IMR-90 (cell line): Measurements from ENCODE around the gene PIP5K1C. TPM values are rescaled to one million over a fixed set of nuclear protein-coding genes. Genes with fewer than 3 reads are reported as not detected.

Source experiments
- ATAC-seq: fragments of 200-7000 bp; cut with Tn5 transposase; 2 replicates; pipeline ENCODE4 v1.9.1; 2020; ENCODE audit warnings: low read depth, mild to moderate bottlenecking, moderate library complexity
- BruUV-seq: library from RNA; stranded (reverse); fragments of 400-500 nt; replicated peaks from 2 replicates; lab custom pipeline; 2021; lab: Mats Ljungman, UMichigan
- CTCF ChIA-PET: fragments of 300-600 bp; formaldehyde crosslinking; extraction: SDS; loops from one replicate; lab custom pipeline; 2021; ENCODE audit warnings: antibody characterized with exemption; lab: Yijun Ruan, JAX
- POLR2A ChIA-PET: fragments of 300-600 bp; sonication (Branson Sonifier 250); formaldehyde crosslinking; loops from one replicate; lab custom pipeline; 2022; ENCODE audit warnings: antibody characterized with exemption; ENCODE audit not compliant: unreplicated experiment; lab: Charles Lee
- DNase-seq: peaks from one replicate; pipeline ENCODE4 v3.0.0; 2013
- H2AFZ ChIP-seq: replicated peaks from 2 replicates; pipeline ENCODE3; 2013; ENCODE audit warnings: low read length, mild to moderate bottlenecking; ENCODE audit not compliant: poor library complexity
- H2AK5ac ChIP-seq: 2 replicates; pipeline ENCODE4 v1.6.1; 2013; ENCODE audit warnings: low read depth, low read length, inconsistent platforms
- H2AK9ac ChIP-seq: replicated peaks from 2 replicates; pipeline ENCODE3; 2013; ENCODE audit warnings: mild to moderate bottlenecking, low read depth, low read length, moderate library complexity; ENCODE audit not compliant: poor library complexity
- H2BK120ac ChIP-seq: 2 replicates; pipeline ENCODE4 v1.6.1; 2013; ENCODE audit warnings: low read depth, low read length, inconsistent platforms
- H2BK15ac ChIP-seq: 3 replicates; pipeline ENCODE4 v1.6.1; 2013; ENCODE audit warnings: low read depth, low read length, inconsistent platforms
- H2BK20ac ChIP-seq: 2 replicates; pipeline ENCODE4 v1.6.1; 2013; ENCODE audit warnings: low read depth, mild to moderate bottlenecking, inconsistent platforms, low read length, moderate library complexity
- H2BK5ac ChIP-seq: 2 replicates; pipeline ENCODE4 v1.6.1; 2013; ENCODE audit warnings: mild to moderate bottlenecking, low read depth, low read length, inconsistent platforms; ENCODE audit not compliant: poor library complexity, severe bottlenecking
- H3K14ac ChIP-seq: replicated peaks from 2 replicates; pipeline ENCODE4 v1.6.1; 2013; ENCODE audit warnings: low read depth, low read length, inconsistent platforms
- H3K18ac ChIP-seq: 2 replicates; pipeline ENCODE4 v1.6.1; 2013; ENCODE audit warnings: low read depth, low read length, control low read depth
- H3K23ac ChIP-seq: 2 replicates; pipeline ENCODE4 v1.6.1; 2013; ENCODE audit warnings: low read depth, low read length, inconsistent platforms
- H3K27ac ChIP-seq: 2 replicates; pipeline ENCODE4 v1.5.1; 2013; ENCODE audit warnings: mild to moderate bottlenecking, control low read depth, low read length; ENCODE audit not compliant: insufficient read depth
- H3K27me3 ChIP-seq: 2 replicates; pipeline ENCODE4 v1.6.1; 2013; ENCODE audit warnings: low read length; ENCODE audit not compliant: control insufficient read depth, insufficient read depth
- H3K36me3 ChIP-seq: 2 replicates; pipeline ENCODE4 v1.6.1; 2013; ENCODE audit warnings: low read length, mixed read lengths; ENCODE audit not compliant: control insufficient read depth, insufficient read depth
- H3K4ac ChIP-seq: 2 replicates; pipeline ENCODE4 v1.6.1; 2013; ENCODE audit warnings: low read depth, low read length, inconsistent platforms
- H3K4me1 ChIP-seq: 2 replicates; pipeline ENCODE4 v1.6.1; 2013; ENCODE audit warnings: low read length, mixed read lengths; ENCODE audit not compliant: control insufficient read depth, insufficient read depth
- H3K4me2 ChIP-seq: 2 replicates; pipeline ENCODE4 v1.6.1; 2013; ENCODE audit warnings: low read depth, mild to moderate bottlenecking, control low read depth, low read length, moderate library complexity
- H3K4me3 ChIP-seq: 2 replicates; pipeline ENCODE4 v1.5.1; 2013; ENCODE audit warnings: low read depth, mild to moderate bottlenecking, control low read depth, low read length, moderate library complexity; ENCODE audit not compliant: insufficient read depth
- H3K56ac ChIP-seq: 2 replicates; pipeline ENCODE4 v1.6.1; 2013; ENCODE audit warnings: low read length, inconsistent platforms; ENCODE audit not compliant: insufficient read depth; ENCODE audit errors: extremely low read depth
- H3K79me1 ChIP-seq, 2 experiments: 2 replicates each; pipeline ENCODE4 v1.6.1; 2013; ENCODE audit warnings: low read length in 2 of 2, inconsistent platforms in 1 of 2, low read depth in 1 of 2
- H3K9ac ChIP-seq: 2 replicates; pipeline ENCODE4 v1.6.1; 2013; ENCODE audit warnings: low read depth, low read length, control low read depth
- H3K9me1 ChIP-seq: 2 replicates; pipeline ENCODE4 v1.6.1; 2013; ENCODE audit warnings: low read length, inconsistent platforms; ENCODE audit not compliant: insufficient read depth
- H3K9me3 ChIP-seq: 2 replicates; pipeline ENCODE4 v1.6.1; 2013; ENCODE audit warnings: low read length; ENCODE audit not compliant: control insufficient read depth, insufficient read depth
- H4K20me1 ChIP-seq: 2 replicates; pipeline ENCODE4 v1.6.1; 2013; ENCODE audit warnings: low read length, inconsistent platforms; ENCODE audit not compliant: insufficient read depth
- H4K5ac ChIP-seq: 2 replicates; pipeline ENCODE4 v1.6.1; 2013; ENCODE audit warnings: mild to moderate bottlenecking, low read depth, low read length, control low read depth
- H4K8ac ChIP-seq, 2 experiments: 2 replicates each; pipeline ENCODE4 v1.6.1; 2013; ENCODE audit warnings: low read depth in 2 of 2, low read length in 2 of 2, control low read depth in 1 of 2, inconsistent platforms in 1 of 2
- H4K91ac ChIP-seq: 2 replicates; pipeline ENCODE4 v1.6.1; 2013; ENCODE audit warnings: low read depth, low read length, inconsistent platforms; ENCODE audit not compliant: insufficient read depth
- BHLHE40 ChIP-seq: fragments of 150-350 bp; IDR thresholded peaks from 2 replicates; pipeline ENCODE4 v1.6.1; 2016; ENCODE audit warnings: mild to moderate bottlenecking, low read depth, low read length
- CEBPB ChIP-seq: IDR thresholded peaks from 2 replicates; pipeline ENCODE4 v1.6.1; 2012; ENCODE audit warnings: low read depth, low read length, improper control_type of control experiment
- CHD1 ChIP-seq: IDR thresholded peaks from 2 replicates; pipeline ENCODE4 v1.6.1; 2012; ENCODE audit warnings: low read depth, low read length, improper control_type of control experiment
- FOS ChIP-seq: fragments of 150-350 bp; IDR thresholded peaks from 2 replicates; pipeline ENCODE4 v1.6.1; 2016; ENCODE audit warnings: low read depth, low read length
- MAFK ChIP-seq: IDR thresholded peaks from 2 replicates; pipeline ENCODE4 v1.6.1; 2012; ENCODE audit warnings: low read depth, low read length, improper control_type of control experiment
- MAZ ChIP-seq: IDR thresholded peaks from 2 replicates; pipeline ENCODE4 v1.6.1; 2012; ENCODE audit warnings: low read depth, mild to moderate bottlenecking, low read length, improper control_type of control experiment, moderate library complexity, borderline replicate concordance
- MXI1 ChIP-seq: IDR thresholded peaks from 2 replicates; pipeline ENCODE4 v1.6.1; 2012; ENCODE audit warnings: low read depth, mild to moderate bottlenecking, low read length, moderate library complexity, borderline replicate concordance
- NFE2L2 ChIP-seq: fragments of 150-350 bp; IDR thresholded peaks from 2 replicates; pipeline ENCODE4 v1.6.1; 2016; ENCODE audit warnings: low read depth, mild to moderate bottlenecking, low read length
- POLR2A ChIP-seq: IDR thresholded peaks from 2 replicates; pipeline ENCODE4 v1.6.1; 2012; ENCODE audit warnings: mild to moderate bottlenecking, low read depth, low read length
- RAD21 ChIP-seq: IDR thresholded peaks from 2 replicates; pipeline ENCODE4 v1.6.1; 2012; ENCODE audit warnings: low read length, improper control_type of control experiment
- RCOR1 ChIP-seq: IDR thresholded peaks from 2 replicates; pipeline ENCODE4 v1.6.1; 2012; ENCODE audit warnings: mild to moderate bottlenecking, low read length, improper control_type of control experiment; ENCODE audit not compliant: insufficient replicate concordance
- RFX5 ChIP-seq: IDR thresholded peaks from 2 replicates; pipeline ENCODE4 v1.8.0; 2012; ENCODE audit warnings: low read depth, mild to moderate bottlenecking, low read length, moderate library complexity
- SMC3 ChIP-seq: fragments of 150-350 bp; IDR thresholded peaks from 2 replicates; pipeline ENCODE4 v1.6.1; 2016; ENCODE audit warnings: low read depth, mild to moderate bottlenecking, antibody characterized with exemption, low read length, moderate library complexity
- WGBS, 2 experiments: methylation state at CpG; one replicate each; pipeline versions ENCODE4 v1.1.5 to v1.1.7; 2013; ENCODE audit warnings: missing lambda C conversion rate in 2 of 2; ENCODE audit not compliant: insufficient read length in 1 of 2; ENCODE audit errors: extremely low coverage in 2 of 2; 5-methylcytosine and 5-hydroxymethylcytosine counted together
- dilution Hi-C: fragments of 300-500 bp; cut with HindIII; formaldehyde crosslinking; loops from one replicate; pipeline ENCODE4 v1.14.3; 2018; ENCODE audit warnings: low sequenced_read_pairs; ENCODE audit not compliant: unreplicated experiment
- in situ Hi-C: fragments of 300-500 bp; cut with MboI; formaldehyde crosslinking; loops from 3 replicates; pipeline ENCODE4 v1.14.3; 2019; ENCODE audit warnings: low sequenced_read_pairs, inconsistent platforms, mixed read lengths
- intact Hi-C: fragments of 100-400 bp; cut with micrococcal nuclease; formaldehyde crosslinking; loops from 2 replicates; pipeline ENCODE4 v1.10.0; 2022
- polyA plus RNA-seq, 3 experiments: library from polyadenylated mRNA; depleted of rRNA; stranded (reverse); fragments of >200 nt; gene quantifications; 2 replicates each; pipeline ENCODE4 v1.2.3, GENCODE V29; 2012; ENCODE audit warnings: low replicate concordance in 1 of 3
- total RNA-seq: library from RNA; depleted of rRNA; stranded (reverse); fragments of >200 nt; gene quantifications from 2 replicates; pipeline ENCODE4 v1.2.3, GENCODE V29; 2012
- TF ChIP-seq, protein P1 (sequence below): conservative IDR thresholded peaks from 2 replicates; pipeline ENCODE4 v1.5.1; 2012; ENCODE audit warnings: mild to moderate bottlenecking, low read depth, low read length, improper control_type of control experiment
- TF ChIP-seq, protein P2 (sequence below): fragments of 150-350 bp; IDR thresholded peaks from 2 replicates; pipeline ENCODE4 v1.6.1; 2016; ENCODE audit warnings: low read depth, mild to moderate bottlenecking, low read length, moderate library complexity, borderline replicate concordance
- TF ChIP-seq, protein P3 (sequence below): fragments of 150-350 bp; IDR thresholded peaks from 2 replicates; pipeline ENCODE4 v1.6.1; 2017; ENCODE audit warnings: mild to moderate bottlenecking, antibody characterized with exemption, low read length, low read depth

Gene PIP5K1C
- total and polyA plus RNA-seq, 2 of the 4 experiments (the other 2 are of a cell fraction) = 13.6 to 23.3 TPM

DNA sequence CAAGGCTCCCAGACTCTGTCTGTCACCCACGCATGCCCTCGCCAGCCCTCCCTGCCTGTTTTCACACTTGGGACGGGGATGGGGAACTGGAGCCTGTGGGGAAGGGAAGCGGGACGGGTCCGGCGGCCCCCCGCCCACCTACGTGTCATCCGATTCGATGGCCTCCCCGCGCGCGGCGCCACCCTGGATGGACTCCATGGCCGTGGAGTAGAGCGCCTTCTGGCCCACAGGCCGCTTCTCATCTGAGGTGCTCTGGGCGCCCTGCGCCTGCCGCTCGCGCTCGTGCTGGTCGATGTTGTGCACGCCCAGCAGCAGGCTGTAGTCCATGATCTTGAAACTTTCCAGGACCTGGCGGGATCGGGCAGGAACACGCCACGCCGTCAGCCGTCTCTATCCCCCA, 48.6 kb downstream of the PIP5K1C start:
- Histone ChIP-seq H3K9me3 (no peaks in the 10 kb centered on the region), H2BK15ac (no peak overlapping the region), H3K79me1 (peaks cover 6 to 14% of the 10 kb centered on the region in 2 experiments), H4K20me1 (no peaks in the 10 kb centered on the region), H3K18ac (no peak overlapping the region), H3K9ac (no peak overlapping the region), H3K23ac (no peak overlapping the region), H3K4me3 (no peak overlapping the region), H3K4ac (no peak overlapping the region), H2BK20ac (no peak overlapping the region), H2AK9ac (no peak overlapping the region), H4K91ac (no peak overlapping the region), H3K14ac (no peak overlapping the region), H3K27ac (no peak overlapping the region), H2BK120ac (no peak overlapping the region), H2AK5ac (no peak overlapping the region), H3K27me3 (no peaks in the 10 kb centered on the region), H3K56ac (no peak overlapping the region), H2AFZ (no peak overlapping the region), H3K36me3 (peaks cover 46% of the 10 kb centered on the region), H3K4me2 (no peak overlapping the region), H2BK5ac (no peak overlapping the region), H4K8ac (no peak overlapping the region), H3K9me1 (peaks cover 3% of the 10 kb centered on the region; the same call in 1 of the 2 replicates), H3K4me1 (peaks cover 3% of the 10 kb centered on the region), H4K5ac (no peak overlapping the region)
- DNase-seq (no peak), ATAC-seq (no peak)
- in situ Hi-C loops (no loop called here), dilution Hi-C loops (no loop called here), intact Hi-C loops (no loop called here)
- BruUV-seq = no TSS peak
- POLR2A ChIA-PET = no interaction called here
- CTCF ChIA-PET = no interaction called here
- WGBS, 2 experiments = 96% methylated on average over 13 of the region's 33 CpGs; no CpG with 5 or more reads in 1 of the 2 experiments
- no peak for TF ChIP-seq RAD21
- TF ChIP-seq, protein P1, sequence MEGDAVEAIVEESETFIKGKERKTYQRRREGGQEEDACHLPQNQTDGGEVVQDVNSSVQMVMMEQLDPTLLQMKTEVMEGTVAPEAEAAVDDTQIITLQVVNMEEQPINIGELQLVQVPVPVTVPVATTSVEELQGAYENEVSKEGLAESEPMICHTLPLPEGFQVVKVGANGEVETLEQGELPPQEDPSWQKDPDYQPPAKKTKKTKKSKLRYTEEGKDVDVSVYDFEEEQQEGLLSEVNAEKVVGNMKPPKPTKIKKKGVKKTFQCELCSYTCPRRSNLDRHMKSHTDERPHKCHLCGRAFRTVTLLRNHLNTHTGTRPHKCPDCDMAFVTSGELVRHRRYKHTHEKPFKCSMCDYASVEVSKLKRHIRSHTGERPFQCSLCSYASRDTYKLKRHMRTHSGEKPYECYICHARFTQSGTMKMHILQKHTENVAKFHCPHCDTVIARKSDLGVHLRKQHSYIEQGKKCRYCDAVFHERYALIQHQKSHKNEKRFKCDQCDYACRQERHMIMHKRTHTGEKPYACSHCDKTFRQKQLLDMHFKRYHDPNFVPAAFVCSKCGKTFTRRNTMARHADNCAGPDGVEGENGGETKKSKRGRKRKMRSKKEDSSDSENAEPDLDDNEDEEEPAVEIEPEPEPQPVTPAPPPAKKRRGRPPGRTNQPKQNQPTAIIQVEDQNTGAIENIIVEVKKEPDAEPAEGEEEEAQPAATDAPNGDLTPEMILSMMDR = no peak
- TF ChIP-seq RFX5 = no peak
- no peak for TF ChIP-seq CEBPB
- TF ChIP-seq CHD1 = no peak
- TF ChIP-seq BHLHE40 = no peak
- TF ChIP-seq FOS = no peak
- TF ChIP-seq MAFK = no peak
- TF ChIP-seq, protein P2, sequence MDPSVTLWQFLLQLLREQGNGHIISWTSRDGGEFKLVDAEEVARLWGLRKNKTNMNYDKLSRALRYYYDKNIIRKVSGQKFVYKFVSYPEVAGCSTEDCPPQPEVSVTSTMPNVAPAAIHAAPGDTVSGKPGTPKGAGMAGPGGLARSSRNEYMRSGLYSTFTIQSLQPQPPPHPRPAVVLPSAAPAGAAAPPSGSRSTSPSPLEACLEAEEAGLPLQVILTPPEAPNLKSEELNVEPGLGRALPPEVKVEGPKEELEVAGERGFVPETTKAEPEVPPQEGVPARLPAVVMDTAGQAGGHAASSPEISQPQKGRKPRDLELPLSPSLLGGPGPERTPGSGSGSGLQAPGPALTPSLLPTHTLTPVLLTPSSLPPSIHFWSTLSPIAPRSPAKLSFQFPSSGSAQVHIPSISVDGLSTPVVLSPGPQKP = no peak
- no peak for TF ChIP-seq MXI1
- TF ChIP-seq MAZ = no peak
- no peak for TF ChIP-seq POLR2A
- no peak for TF ChIP-seq SMC3
- TF ChIP-seq, protein P3, sequence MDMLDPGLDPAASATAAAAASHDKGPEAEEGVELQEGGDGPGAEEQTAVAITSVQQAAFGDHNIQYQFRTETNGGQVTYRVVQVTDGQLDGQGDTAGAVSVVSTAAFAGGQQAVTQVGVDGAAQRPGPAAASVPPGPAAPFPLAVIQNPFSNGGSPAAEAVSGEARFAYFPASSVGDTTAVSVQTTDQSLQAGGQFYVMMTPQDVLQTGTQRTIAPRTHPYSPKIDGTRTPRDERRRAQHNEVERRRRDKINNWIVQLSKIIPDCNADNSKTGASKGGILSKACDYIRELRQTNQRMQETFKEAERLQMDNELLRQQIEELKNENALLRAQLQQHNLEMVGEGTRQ = no peak
- no peak for TF ChIP-seq RCOR1
- no peak for TF ChIP-seq NFE2L2
